Lower leg skin (tissue), 3 donors: ENCODE measurements around the gene MRO.

Experiments used
- CTCF ChIP-seq, 3 donors: fragments of 450-650 bp; IDR thresholded peaks; one replicate each; pipeline ENCODE4 v1.5.1; 2016; ENCODE audit warnings: antibody characterized with exemption in 3 of 3, mild to moderate bottlenecking in 3 of 3, moderate library complexity in 2 of 3
- POLR2A ChIP-seq, 2 donors: fragments of 450-650 bp; IDR thresholded peaks; one replicate each; pipeline ENCODE4 v1.6.1; 2016 to 2017; ENCODE audit warnings: antibody characterized with exemption in 2 of 2, mild to moderate bottlenecking in 1 of 2, moderate library complexity in 1 of 2

- TF ChIP-seq CTCF (IDR thresholded peaks at IDR 0.05) (no peak), POLR2A (IDR thresholded peaks at IDR 0.05) (no peak)
Observed at GRCh38 chr18:50783553-50783952, 36.3 kb downstream of the MRO start.
